ENCODE measurements around the gene PLXNB1.
A peak's percentile ranks its signal among the peaks of the same experiment; 100 is the strongest.
"Not testable (repeated sequence)": the region's sequence is repeated elsewhere in the genome, so short reads cannot be mapped to it uniquely, and the experiment has no call there.

PLXNB1 gene

DNA sequence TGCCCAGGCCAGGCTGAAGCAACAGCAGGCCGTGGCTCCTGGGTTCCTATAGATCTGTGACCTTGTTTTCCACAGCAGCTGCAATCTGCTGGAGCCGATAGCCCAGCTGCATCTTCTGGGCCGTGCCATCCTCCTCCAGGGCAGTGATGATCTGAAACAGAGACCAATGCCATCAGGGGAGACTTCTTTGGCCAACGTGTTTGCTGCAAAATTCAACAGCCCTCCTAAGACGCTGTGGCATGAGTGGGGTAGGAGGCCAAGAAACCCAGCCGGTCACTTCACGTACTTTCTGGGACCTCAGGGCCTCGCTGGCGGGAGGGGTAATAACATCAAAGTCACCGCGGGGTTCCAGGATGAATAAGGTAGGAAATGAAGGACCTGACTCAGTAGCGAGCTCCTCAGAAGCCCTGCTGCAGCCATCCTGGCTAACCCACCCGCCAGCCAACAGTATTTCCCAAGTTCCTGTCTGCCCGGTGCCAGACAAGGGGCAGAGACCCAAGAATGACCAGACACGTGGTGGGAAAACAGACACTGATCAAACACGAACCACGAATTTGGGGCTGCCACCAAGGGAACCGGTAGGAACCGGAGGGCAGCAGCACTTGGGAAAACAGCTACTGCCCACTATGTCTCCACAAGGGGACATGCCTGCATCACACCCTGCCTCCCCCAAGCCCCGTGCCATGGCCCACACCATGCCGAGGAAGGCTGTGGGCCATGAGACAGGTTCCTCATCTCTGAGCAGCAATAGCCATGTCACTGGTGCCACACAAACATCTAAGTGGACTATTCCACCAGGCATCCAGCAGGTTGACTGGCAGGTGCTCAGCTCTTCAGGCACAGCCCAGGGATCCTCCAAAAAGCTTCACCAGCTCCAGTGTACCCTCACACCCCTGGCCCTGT, 25.2 kb downstream of the PLXNB1 start:
- no peak for DNase-seq

DNA sequence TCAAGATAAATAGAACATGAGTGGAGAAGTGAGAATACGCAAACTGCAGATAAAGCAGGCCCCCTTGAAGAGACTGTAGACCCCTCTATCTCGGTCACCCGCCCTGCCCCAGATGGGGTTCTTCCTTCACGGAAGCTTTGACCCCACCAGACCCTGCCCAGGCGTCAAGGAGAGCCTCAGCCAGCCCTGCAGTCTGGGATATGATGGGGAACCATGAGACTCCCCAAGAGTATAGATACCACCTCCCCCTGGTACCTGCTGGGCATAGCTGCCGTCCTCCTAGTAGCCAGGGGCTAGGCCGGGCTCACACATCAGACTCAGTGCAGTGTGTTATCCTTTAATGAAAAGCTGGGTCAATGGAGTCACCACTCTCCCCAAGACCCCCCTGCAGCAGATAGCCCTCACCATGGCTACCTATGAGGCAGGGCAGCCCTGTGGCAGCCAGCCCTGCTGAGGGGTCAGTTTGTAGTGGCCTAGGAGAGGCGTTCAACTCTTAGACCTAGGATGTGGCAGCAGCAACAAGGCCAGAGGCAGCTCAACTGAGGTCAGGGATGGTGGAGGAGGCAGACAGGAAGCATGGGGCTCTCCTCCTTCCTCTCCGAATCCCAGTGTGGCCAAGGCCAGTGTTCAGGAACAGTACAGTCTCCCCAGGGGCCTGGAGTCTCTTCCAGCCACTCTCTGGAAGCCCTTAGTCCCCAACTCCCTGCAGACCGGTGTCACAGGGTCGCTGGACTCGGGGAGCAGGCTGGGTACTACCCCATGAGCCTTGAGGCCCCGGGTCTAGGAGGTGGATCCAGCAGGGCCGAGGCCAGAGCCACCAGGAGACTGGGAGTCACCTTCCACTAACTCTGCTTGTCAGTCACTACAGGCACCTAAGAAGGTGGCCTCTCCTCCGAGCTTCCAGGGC, 26.1 kb downstream of the PLXNB1 start:
- DNase-seq: no peak

- no peak for DNase-seq
These were observed 27.0 kb downstream of the PLXNB1 start for GRCh38 chr3:48402907-48403306.

- DNase-seq: peak; percentile 90
These were observed 27.6 kb downstream of the PLXNB1 start for GRCh38 chr3:48402281-48402732.

GRCh38 chr3:48401434-48401901, 28.4 kb downstream of the PLXNB1 start:
- not testable (repeated sequence) for DNase-seq

GRCh38 chr3:48400824-48401433, 29.0 kb downstream of the PLXNB1 start:
- DNase-seq: peak; percentile 55

- no peak for DNase-seq
These were observed 30.3 kb downstream of the PLXNB1 start for GRCh38 chr3:48399387-48400172.

- DNase-seq: no peak
These were observed 31.0 kb downstream of the PLXNB1 start for GRCh38 chr3:48398701-48399386.

- no peak for DNase-seq
These were observed 31.9 kb downstream of the PLXNB1 start for GRCh38 chr3:48397767-48398681.

- no peak for DNase-seq
These were observed 34.2 kb downstream of the PLXNB1 start for GRCh38 chr3:48395714-48396113.

DNA sequence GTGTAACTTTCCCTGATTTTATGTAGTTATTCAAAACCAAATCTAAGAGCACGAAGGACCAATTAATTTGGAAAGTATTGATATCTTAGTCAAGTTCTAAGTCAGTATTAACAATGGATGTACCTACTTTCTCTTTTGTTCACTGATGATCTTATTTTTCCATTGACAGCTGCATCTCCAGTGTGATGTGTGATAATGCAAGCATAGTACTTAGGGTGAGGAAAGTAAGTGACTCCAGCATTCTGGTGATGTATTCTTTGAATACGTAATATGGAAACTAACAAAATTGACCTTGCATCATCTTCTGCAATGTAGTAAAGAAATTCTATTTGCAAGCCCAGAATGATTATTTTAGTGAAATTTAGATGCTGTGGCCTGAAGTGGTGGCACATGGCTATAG, 35.5 kb downstream of the PLXNB1 start:
- no peak for DNase-seq

DNA sequence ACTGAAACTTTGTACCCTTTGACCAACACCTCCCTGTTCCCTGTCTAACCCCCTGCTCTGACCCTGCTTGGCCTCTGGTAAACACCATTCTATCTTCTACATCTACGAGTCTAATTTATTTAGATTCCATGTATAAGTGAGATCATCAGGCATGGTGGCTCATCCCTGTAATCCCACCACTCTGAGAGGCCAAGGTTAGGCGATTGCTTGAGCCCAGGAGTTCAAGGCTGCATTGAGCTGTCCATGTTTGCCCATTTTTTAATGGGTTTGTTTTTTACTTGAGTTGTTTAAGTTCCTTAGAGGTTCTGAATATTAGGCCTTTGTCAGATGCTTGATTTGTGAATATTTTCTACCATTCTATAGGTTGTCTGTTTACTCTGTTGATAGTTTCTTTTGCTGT, 40.9 kb downstream of the PLXNB1 start:
- DNase-seq: no peak

- no peak for DNase-seq
These were observed 42.3 kb downstream of the PLXNB1 start for GRCh38 chr3:48387634-48388033.

DNA sequence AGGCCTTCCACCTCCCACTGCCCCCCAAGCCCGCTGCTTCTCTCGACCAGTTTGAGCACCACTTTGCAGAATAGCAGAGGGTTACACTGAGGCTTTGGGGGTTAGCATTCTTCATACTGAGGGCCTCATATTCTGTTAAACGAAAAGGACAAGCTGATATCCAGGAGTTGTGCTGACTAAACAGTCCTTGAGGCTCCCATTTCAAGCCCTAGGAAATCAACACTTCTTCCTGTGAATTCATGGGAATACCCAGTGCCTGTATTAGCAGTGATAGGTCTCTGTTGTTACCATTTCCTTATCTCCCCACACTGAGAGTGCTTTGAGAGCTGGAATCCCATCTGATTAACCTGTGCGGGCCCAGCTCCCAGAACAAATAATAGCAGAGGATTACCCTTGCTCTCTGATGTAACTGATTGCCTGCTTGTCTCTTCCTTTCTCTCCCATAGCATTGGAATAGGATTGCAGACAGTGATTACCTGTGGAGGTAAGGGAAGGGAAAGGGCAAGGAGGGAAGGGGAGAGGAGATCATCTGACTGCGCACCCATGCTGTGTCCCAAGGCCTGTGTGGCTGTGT, 56.9 kb downstream of the PLXNB1 start:
- DNase-seq: no peak

- no peak for DNase-seq
These were observed 57.5 kb downstream of the PLXNB1 start for GRCh38 chr3:48372377-48372770.

GRCh38 chr3:48371651-48372376, 58.1 kb downstream of the PLXNB1 start, which contains the start of gene FBXW12:
TSS of gene FBXW12 (plus strand) at chr3:48372219. CDS start at chr3:48372768, 549 bp downstream.
- no peak for DNase-seq

DNA sequence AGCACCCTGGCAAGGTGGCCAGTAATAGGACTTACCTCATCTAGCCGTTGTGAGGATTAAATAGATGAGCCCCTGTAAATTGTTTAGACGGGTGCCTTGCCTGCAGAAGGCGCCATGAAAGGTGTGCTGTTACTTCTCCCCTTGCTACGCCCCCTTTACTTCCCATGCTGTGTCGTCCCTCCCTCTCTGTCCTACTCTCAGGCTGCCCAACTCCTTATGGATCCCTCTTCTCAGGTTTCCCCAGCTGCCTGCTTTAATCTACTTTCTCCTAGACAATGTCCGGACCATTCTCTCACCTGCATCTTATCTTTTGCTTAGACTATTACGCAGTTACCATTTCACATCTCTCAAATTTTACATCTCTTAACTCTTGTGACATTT, 59.6 kb downstream of the PLXNB1 start:
- no peak for DNase-seq

- DNase-seq: no peak
These were observed 60.1 kb downstream of the PLXNB1 start for GRCh38 chr3:48369693-48370332.

GRCh38 chr3:48367201-48367600, 62.7 kb downstream of the PLXNB1 start:
- no peak for DNase-seq
